GM18505 (cell line): ENCODE data around the gene RGS19.
"Not testable (repeated sequence)": the region's sequence is repeated elsewhere in the genome, so short reads cannot be mapped to it uniquely, and the experiment has no call there.

ENCODE experiments used
- ATAC-seq: cut with Tn5 transposase; IDR thresholded peaks from one replicate; pipeline ENCODE4 v1.9.1; 2021; ENCODE audit not compliant: unreplicated experiment
- POLR2A ChIP-seq: IDR thresholded peaks from 4 replicates; pipeline ENCODE4 v1.6.1; 2011; ENCODE audit warnings: borderline replicate concordance; ENCODE audit not compliant: insufficient read depth, insufficient read length; ENCODE audit errors: extremely low read depth

The RGS19 gene

GRCh38 chr20:64079273-64080012 lies at the start of gene RGS19:
TSS of gene RGS19 (minus strand) at chr20:64079518. CDS start at chr20:64076886, 2,632 bp downstream.
- ATAC-seq, result no peak
- peak; percentile 51 for TF ChIP-seq POLR2A

- ATAC-seq, result not testable (repeated sequence)
Observed at GRCh38 chr20:64123517-64123916, 44.2 kb upstream of the RGS19 start.

- not testable (repeated sequence) for ATAC-seq
Observed at GRCh38 chr20:64122927-64123326, 43.6 kb upstream of the RGS19 start.

GRCh38 chr20:64121586-64121985 lies 42.3 kb upstream of the RGS19 start:
- no peak for ATAC-seq

GRCh38 chr20:64119681-64120341 lies 40.5 kb upstream of the RGS19 start:
- TF ChIP-seq POLR2A, result no peak
- ATAC-seq, result no peak

More at GRCh38 chr20:64121586-64121985, 42.3 kb upstream of the RGS19 start:
- TF ChIP-seq POLR2A, result no peak

- TF ChIP-seq POLR2A, result no peak
- ATAC-seq, result no peak
Observed at GRCh38 chr20:64119301-64119680, 40.0 kb upstream of the RGS19 start.

GRCh38 chr20:64117432-64117777 lies 38.1 kb upstream of the RGS19 start:
- ATAC-seq, result not testable (repeated sequence)

- no peak for TF ChIP-seq POLR2A
- no peak for ATAC-seq
Observed at GRCh38 chr20:64116541-64117431, 37.5 kb upstream of the RGS19 start.

GRCh38 chr20:64116016-64116415 lies 36.7 kb upstream of the RGS19 start:
- no peak for ATAC-seq
- TF ChIP-seq POLR2A, result no peak

GRCh38 chr20:64115171-64115911 lies 36.0 kb upstream of the RGS19 start:
- ATAC-seq, result no peak

GRCh38 chr20:64114356-64114971 lies 35.1 kb upstream of the RGS19 start:
- TF ChIP-seq POLR2A, result no peak
- no peak for ATAC-seq

More at GRCh38 chr20:64115171-64115911, 36.0 kb upstream of the RGS19 start:
- no peak for TF ChIP-seq POLR2A

GRCh38 chr20:64113796-64114355 lies 34.6 kb upstream of the RGS19 start:
- ATAC-seq, result no peak
- TF ChIP-seq POLR2A, result no peak

GRCh38 chr20:64113444-64113775 lies 34.1 kb upstream of the RGS19 start:
- no peak for ATAC-seq
- TF ChIP-seq POLR2A, result no peak
